Measurements from ENCODE around the gene PGM2.

Gene PGM2

GRCh38 chr4:37865450-37865849 is 39.0 kb downstream of the PGM2 start:
- no peak for DNase-seq

DNA sequence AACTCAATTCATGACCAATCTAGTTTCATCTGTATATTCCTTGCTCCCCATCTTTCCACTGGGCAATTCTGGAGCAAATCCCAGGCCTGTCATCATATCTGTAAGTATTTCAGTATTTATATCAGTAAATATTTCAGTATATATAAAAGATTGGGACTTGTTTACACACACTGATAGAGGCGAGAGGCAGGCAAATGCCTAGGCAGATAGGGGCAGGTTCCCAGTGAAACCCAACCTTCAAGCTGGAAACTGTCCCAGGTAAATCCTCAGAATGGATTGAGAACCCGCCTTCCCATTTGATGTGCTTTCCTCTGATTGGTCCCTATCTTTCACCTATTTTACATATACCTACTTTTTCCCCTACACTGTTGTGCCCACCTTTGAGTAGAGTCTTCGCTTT is 40.6 kb downstream of the PGM2 start:
- DNase-seq = no peak

GRCh38 chr4:37868238-37868637 is 41.8 kb downstream of the PGM2 start:
- DNase-seq = no peak

- DNase-seq = no peak
Observed at GRCh38 chr4:37872310-37872988, 46.0 kb downstream of the PGM2 start.

DNA sequence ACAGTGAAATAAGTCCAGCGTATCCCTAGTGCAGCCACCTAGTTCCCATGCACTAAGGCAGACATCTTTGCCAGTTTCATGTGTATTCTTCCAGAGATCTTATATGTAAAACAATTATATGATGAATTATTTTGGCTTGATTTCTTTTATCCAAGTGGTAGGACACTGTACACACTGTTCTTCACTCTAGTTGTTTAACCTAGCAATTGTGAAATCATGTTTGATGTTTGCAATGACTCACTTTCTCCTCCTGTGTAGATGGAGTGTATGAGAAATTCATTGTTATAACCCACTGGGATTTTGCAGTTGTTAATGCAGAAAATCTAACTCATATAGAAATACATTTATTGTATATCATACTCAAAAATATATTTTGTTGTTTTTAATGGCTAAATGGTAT is 46.9 kb downstream of the PGM2 start:
- no peak for DNase-seq

- no peak for DNase-seq
Observed at GRCh38 chr4:37876156-37876555, 49.7 kb downstream of the PGM2 start.

- DNase-seq = no peak
Observed at GRCh38 chr4:37879365-37879764, 52.9 kb downstream of the PGM2 start.

GRCh38 chr4:37881811-37882210 is 55.3 kb downstream of the PGM2 start:
- no peak for DNase-seq

DNA sequence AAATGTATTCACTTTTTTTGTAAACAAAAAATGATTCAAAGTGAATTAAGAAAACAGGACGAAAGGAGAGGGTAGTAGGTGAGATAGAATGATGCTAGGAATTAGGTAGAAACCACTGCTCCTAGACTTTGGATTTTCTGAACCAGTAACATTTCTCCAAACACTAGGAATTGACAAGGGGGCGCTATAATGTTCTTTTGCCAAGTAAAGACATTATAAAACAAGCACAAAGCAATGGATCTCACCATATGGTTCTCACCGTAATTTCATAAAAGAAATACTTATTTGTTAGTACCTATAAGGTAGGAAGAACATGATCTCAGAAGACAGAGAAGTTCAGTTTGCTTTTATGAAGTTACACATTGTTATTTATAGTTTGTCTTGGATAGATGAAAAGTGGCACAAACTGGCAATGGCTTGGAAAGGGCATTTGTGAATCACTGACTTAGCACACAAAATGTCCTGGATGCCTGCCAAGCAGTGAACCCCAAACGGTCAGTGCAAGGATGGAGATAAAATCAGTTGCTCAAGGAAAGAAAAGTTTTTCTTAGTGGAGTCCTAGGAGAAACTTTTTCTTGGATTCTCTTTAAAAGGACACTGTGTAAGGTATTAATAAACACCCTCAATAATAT is 56.3 kb downstream of the PGM2 start:
- DNase-seq = no peak

DNA sequence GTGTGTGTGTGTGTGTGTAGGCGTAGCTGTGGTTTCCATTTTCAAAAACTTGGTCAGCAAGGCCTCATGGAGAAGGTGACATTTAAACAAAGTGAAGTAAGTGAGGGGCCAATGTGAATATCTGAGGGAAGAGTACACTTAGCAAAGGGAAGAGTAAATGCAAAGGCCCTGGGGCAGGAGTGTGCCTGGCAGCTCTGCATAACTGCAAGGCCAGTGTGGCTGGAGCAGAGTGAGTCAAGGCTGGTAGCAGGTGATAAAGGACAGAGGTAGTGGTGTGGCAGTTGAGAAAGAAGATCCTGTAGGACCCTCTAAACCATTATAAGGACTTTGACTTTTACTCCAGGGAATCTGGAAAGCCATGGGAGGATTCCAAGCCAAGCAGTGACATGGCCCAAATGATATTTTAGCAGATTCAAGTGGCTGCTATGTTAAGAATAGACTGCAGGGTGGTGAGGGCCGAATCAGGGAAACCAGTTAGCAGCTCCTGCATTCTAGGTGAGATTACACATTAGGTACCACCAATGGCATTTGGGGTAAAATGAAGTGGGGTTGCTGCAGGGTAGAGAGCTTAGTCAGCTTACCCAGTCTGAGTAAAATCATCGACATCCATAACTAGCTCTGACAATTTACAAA is 58.5 kb downstream of the PGM2 start:
- no peak for DNase-seq

- DNase-seq = no peak
Observed at GRCh38 chr4:37885496-37885895, 59.0 kb downstream of the PGM2 start.

GRCh38 chr4:37889849-37890800 is 63.6 kb downstream of the PGM2 start:
- peak in 1 of 2 donors; percentile 48 for DNase-seq

DNA sequence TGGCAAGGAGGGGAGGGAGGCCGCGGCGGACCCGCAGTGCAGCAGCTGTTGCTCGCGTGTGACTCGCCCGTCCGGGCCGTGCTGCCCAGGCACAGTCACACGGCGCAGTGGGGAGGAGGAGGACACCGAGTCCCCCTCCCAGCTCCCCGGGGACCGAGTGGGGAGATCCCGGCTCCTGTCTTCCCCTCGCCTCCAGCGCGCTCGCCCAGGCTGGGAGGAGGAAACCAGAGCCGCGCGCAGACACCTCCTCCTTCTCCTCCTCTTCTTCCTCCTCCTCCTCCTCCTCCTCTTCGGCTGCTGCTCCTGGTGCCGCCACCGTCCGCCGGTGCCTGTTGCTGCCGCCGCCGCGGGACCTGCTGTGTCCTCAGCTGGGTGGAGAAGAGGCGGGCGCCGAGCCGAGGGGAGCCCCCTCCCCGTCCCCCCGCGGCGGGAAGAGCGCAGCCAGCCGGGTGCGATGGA is 64.3 kb downstream of the PGM2 start, which contains the start of gene TBC1D1:
TSS of gene TBC1D1 (plus strand) at position 284 of the 459 bp plus-strand sequence. CDS start 11,012 bp downstream, outside the sequence.
- DNase-seq = peak; percentile 44 to 56

DNA sequence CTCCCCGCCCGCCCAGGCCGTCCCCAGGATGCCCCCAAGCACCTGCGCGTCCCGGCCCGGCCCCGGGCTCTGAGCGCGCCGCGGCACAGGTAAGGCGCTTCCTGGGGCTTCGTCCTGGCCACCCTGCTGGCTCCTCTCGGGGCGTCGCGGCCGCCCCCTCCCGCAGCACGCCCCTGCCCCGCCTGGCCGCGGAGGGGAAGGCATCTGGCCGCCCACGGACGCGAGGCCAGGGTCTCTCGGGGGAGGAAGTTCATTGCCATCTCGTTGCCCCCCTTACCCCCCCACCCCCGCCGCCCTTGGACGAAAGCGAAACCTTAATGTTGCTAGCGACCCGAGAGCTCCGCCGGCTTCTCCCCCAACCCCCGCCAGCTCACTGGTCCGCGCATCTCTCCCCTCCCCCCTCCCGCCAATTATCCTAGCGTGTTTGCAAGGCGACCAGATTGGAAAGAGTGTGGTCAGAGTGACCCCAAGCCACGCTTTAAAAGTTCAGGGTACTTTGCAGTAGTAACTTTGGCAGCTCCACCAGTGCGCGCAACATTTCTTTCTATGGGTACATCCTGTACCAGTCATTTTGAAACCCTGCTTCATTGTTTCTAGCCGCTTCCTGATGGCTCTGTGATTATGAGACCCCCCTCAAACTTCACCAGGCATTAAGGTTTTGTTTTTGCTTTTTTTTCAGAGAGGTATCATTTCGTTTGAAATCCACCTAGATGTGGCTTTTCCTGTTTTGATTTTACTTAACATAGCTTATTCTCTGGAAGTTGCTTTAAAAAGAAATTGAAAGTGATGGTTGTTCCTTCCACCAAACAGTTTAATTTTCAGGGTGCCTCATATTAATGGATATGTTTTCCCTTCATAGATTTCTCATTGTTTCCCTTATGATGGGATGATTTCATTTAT is 65.0 kb downstream of the PGM2 start:
- peak; percentile 53 to 56 for DNase-seq

GRCh38 chr4:37892641-37893040 is 66.2 kb downstream of the PGM2 start:
- DNase-seq = peak; percentile 54 to 63

DNA sequence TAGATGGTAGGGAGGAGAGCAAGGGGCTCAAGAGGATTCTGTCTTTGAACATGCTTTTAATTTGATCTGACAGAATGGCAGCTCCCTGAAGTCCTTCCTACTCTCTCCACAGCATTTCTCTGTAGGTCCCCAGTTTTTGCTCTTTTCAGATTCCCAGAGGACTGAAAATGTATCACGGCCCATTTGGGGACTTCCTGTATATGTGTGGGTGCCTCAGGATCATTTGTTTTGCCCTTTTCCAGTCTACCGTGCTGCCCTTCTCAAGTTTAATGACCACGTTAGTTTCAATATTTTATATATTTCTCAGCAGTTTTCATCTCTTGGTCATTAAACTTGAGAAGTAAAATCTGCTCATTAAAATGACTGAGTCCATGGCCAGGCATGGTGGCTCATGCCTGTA is 66.7 kb downstream of the PGM2 start:
- DNase-seq = no peak

DNA sequence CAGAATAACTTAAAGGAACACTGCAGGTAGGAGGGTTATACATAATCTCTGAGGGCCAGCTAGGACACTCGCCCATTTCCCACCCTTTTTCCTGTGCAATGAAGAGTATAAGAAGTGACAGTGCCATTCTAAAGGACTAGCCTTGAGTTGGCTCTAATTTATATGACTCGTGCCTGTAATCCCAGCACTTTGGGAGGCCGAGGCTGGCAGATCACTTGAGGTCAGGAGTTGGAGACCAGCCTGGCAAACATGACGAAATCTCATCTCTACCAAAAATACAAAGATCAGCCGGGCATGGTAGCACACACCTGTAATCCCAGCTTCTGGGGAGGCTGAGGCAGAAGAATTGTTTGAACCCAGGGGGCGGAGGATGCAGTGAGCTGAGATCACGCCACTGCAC is 68.8 kb downstream of the PGM2 start:
- no peak for DNase-seq

GRCh38 chr4:37896206-37896860 is 69.8 kb downstream of the PGM2 start:
- no peak for DNase-seq

DNA sequence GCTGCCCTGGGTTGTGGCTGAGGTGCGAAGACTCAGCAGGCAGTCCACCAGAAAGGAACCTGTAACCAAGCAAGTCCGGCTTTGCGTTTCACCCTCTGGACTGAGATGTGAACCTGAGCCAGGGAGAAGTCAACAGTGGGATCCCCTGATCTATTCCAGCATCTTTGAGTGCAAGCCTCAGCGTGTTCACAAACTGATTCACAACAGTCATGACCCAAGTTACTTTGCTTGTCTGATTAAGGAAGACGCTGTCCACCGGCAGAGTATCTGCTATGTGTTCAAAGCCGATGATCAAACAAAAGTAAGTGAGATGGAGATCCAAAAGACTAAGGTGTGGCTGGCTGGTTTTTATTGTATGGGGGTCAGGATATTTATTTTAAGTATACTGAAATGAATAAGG is 75.7 kb downstream of the PGM2 start:
- no peak for DNase-seq

GRCh38 chr4:37902738-37903693 is 76.5 kb downstream of the PGM2 start:
- no peak for DNase-seq
